SK-N-MC (cell line): ENCODE results near the gene DPP10.

Experiments used
- DNase-seq: peaks from one replicate; pipeline ENCODE4 v3.0.0-alpha.2; 2011; ENCODE audit warnings: low read depth, low spot score
- H3K27ac ChIP-seq: fragments of 200-600 bp; sonication (generic); 2 replicates; pipeline ENCODE4 v1.5.1; 2016; ENCODE audit warnings: mixed run types
- H3K36me3 ChIP-seq: fragments of 200-600 bp; sonication (generic); 2 replicates; pipeline ENCODE4 v1.6.1; 2017; ENCODE audit warnings: antibody characterized with exemption, low read length, mixed read lengths; ENCODE audit not compliant: insufficient read depth
- H3K4me3 ChIP-seq: fragments of 200-600 bp; sonication (generic); 2 replicates; pipeline ENCODE4 v1.5.1; 2016
- H3K9ac ChIP-seq: fragments of 200-600 bp; sonication (generic); 2 replicates; pipeline ENCODE4 v1.8.0; 2017; ENCODE audit warnings: mixed run types, mixed read lengths; ENCODE audit not compliant: insufficient read length
- H3K9me3 ChIP-seq: fragments of 200-600 bp; sonication (generic); 2 replicates; pipeline ENCODE4 v1.6.1; 2017; ENCODE audit warnings: low read depth, mild to moderate bottlenecking, antibody characterized with exemption, low read length, moderate library complexity, mixed read lengths
- EZH2 ChIP-seq: fragments of 200-600 bp; sonication (generic); IDR thresholded peaks from one replicate; pipeline ENCODE4 v1.6.1; 2017; ENCODE audit warnings: antibody characterized with exemption
- FOXP2 ChIP-seq: optimal IDR thresholded peaks from 2 replicates; pipeline ENCODE3; 2011; ENCODE audit warnings: mild to moderate bottlenecking, moderate library complexity; ENCODE audit not compliant: insufficient read depth; ENCODE audit errors: extremely low read length, control extremely low read depth
- POLR2AphosphoS5 ChIP-seq: IDR thresholded peaks from 2 replicates; pipeline ENCODE4 v1.6.1; 2012; ENCODE audit warnings: mild to moderate bottlenecking, low read depth, low read length, borderline replicate concordance

DPP10 gene

DNA sequence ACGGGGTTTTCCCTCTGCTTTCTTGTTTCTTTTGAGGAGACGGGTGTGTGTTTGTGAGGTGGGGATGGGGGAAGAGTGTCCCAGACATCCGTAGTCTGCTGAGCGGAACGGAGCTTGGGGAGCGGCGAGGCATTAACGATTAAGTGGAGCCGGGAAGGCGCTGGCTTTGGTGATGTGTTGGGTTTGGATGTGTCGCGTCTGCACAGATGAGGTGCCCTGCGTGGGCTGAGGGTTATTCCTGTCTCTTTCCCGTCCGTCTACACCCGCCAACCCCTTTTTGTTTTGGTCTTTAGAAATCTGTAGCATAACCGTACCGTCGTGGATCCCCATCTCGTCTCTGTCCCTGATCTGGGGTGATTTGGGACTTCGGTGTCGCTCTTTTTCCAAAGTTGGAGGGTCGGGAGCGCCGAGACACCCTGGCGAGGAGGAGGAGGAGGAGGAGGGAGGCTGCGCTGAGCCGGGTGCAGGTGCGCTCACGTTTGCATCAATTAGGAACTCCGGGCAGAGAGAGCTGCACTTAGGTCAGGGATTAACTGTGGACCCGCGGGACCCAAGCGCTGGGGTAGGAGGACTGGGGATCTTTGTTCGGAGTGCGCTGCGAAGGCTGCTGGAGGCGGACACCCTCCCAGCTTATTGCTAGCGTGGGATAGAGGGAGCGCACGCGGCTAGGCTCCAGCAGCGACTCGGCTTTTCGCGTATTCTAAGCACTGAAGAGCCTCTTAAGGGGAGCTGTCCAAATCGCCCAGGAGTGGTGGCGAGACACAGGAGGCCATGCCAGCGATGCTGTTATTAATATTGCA is 720.3 kb downstream of the DPP10 start:
- Histone ChIP-seq H3K9ac (no peak overlapping the region), H3K27ac (no peak overlapping the region), H3K36me3 (no peaks in the 10 kb centered on the region), H3K9me3 (no peaks in the 10 kb centered on the region), H3K4me3 (no peak overlapping the region)
- no peak for DNase-seq
- TF ChIP-seq POLR2AphosphoS5, result no peak
- no peak for TF ChIP-seq EZH2
- no peak for TF ChIP-seq FOXP2

DNA sequence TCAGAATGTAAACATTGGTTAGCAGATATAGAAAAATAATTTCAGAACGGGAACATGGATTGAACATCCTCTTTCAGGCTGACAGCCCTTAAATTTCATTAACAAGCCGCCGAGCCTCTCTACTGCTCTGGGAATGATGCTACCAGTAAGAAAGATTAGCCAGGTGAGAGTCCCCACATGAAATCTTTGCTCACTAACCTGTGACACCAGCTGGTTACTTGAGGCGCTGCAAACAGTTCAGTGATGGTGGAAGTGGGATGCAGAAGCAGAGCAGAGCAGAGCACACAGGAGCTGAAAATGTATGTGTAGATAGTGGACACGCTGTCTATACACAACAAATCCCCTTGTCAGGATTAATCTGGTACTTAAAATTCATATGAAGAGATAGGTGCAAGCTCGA is 721.1 kb downstream of the DPP10 start:
- TF ChIP-seq POLR2AphosphoS5, result no peak
- no peak for TF ChIP-seq EZH2
- no peak for TF ChIP-seq FOXP2
- Histone ChIP-seq H3K9me3 (no peaks in the 10 kb centered on the region), H3K36me3 (no peaks in the 10 kb centered on the region), H3K4me3 (no peak overlapping the region), H3K9ac (no peak overlapping the region), H3K27ac (no peak overlapping the region)
- DNase-seq, result no peak

- Histone ChIP-seq H3K9me3 (no peaks in the 10 kb centered on the region), H3K36me3 (no peaks in the 10 kb centered on the region), H3K27ac (no peak overlapping the region), H3K4me3 (no peak overlapping the region), H3K9ac (no peak overlapping the region)
- TF ChIP-seq FOXP2 (no peak), EZH2 (no peak), POLR2AphosphoS5 (no peak)
- peak; percentile 6 for DNase-seq
These were observed 723.2 kb downstream of the DPP10 start for GRCh38 chr2:115165529-115166109.

DNA sequence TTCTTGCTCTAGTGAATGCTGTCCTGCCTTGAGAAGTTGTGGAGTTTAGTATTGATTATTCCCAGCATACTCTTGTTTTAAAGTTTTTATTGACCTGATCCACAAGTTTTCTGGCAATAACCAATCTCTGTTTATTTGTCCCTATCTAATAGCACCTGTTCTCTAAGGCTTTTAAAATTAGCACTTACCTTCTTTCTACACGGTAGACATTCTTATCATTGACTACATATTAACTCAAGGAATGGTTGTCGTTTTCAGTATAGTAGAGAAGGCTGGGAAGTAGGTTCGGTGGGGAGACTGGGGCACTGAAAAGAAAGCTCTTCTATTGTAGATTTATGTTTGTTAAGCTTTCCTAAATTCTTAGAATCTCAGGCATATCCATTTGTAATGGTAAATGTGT is 726.0 kb downstream of the DPP10 start:
- Histone ChIP-seq H3K9me3 (no peaks in the 10 kb centered on the region), H3K27ac (no peak overlapping the region), H3K9ac (no peak overlapping the region), H3K36me3 (no peaks in the 10 kb centered on the region), H3K4me3 (no peak overlapping the region)
- no peak for DNase-seq
- no peak for TF ChIP-seq EZH2

- Histone ChIP-seq H3K36me3 (no peaks in the 10 kb centered on the region), H3K4me3 (no peak overlapping the region), H3K9ac (no peak overlapping the region), H3K27ac (no peak overlapping the region), H3K9me3 (no peaks in the 10 kb centered on the region)
- DNase-seq, result no peak
- TF ChIP-seq EZH2 (no peak), FOXP2 (no peak), POLR2AphosphoS5 (no peak)
These were observed 727.4 kb downstream of the DPP10 start for GRCh38 chr2:115169814-115170213.

DNA sequence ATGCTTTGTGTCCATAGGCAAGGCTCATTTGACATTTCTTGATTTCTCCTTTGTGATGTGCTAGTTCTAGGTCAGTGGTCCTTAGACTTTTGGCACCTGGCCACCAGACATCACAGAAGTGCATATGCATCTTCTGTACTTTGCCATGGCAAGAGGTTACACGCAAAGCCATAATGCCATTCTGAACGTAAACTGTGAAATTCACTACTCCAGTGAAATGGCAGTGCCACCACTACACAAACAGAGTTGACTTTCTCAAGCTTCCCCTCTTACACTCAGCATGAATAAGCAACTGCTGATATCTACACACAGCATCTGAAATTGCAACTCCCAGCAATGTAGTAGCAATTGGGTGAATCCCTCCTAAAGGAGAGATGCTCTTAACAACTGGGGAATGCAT is 729.3 kb downstream of the DPP10 start:
- Histone ChIP-seq H3K9me3 (no peaks in the 10 kb centered on the region), H3K36me3 (no peaks in the 10 kb centered on the region), H3K27ac (no peak overlapping the region), H3K4me3 (no peak overlapping the region), H3K9ac (no peak overlapping the region)
- no peak for DNase-seq
- no peak for TF ChIP-seq FOXP2

DNA sequence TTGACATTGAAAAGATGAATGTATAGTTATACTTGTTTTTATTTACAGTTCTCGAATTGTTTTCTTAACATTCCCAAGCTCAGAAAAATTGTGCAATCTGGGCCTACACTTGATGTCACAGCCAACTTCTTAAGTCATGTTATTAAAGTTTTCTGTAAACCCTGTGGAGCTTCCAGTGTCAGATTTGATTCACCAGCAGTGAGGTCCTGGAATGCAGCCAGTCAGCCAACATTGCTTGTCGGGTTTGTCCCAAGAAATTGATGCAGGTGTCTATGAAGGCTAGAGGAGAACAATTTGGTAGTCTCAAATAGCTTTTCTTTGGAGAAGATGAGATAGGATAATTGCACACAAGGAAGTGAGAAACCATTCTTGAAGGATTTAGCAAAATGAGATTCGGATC is 732.2 kb downstream of the DPP10 start:
- H3K9ac ChIP-seq, result no peak overlapping the region
- H3K36me3 ChIP-seq, result no peaks in the 10 kb centered on the region
- TF ChIP-seq FOXP2, result no peak
- TF ChIP-seq POLR2AphosphoS5, result no peak
- no peak for TF ChIP-seq EZH2
- H3K27ac ChIP-seq, result no peak overlapping the region
- DNase-seq, result no peak
- no peaks in the 10 kb centered on the region for H3K9me3 ChIP-seq
- no peak overlapping the region for H3K4me3 ChIP-seq

- no peaks in the 10 kb centered on the region for H3K9me3 ChIP-seq
- TF ChIP-seq POLR2AphosphoS5, result no peak
- TF ChIP-seq FOXP2, result no peak
- no peak for TF ChIP-seq EZH2
- H3K27ac ChIP-seq, result no peak overlapping the region
- no peak overlapping the region for H3K9ac ChIP-seq
- no peaks in the 10 kb centered on the region for H3K36me3 ChIP-seq
- no peak overlapping the region for H3K4me3 ChIP-seq
- no peak for DNase-seq
These were observed 740.7 kb downstream of the DPP10 start for GRCh38 chr2:115183144-115183543.

DNA sequence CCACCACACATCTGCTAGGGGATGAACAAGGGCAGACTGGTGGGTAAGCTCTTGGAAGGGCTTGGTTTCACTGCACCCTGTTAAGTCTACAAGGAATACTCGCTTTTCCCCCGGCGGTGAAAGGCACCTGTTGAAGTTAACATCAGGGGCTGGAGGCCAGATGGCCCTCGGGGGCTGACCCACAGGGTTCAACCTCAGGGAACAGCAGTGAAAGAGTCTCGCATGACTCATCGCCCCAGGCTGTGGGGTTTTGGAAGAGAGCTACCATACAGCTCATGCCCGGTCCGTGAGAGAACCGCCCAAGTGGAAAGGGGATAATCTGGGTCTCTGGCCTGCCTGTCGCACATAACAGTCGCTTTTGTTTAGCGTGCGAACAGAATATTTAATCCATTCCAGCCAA is 748.0 kb downstream of the DPP10 start:
- Histone ChIP-seq H3K27ac (no peak overlapping the region), H3K9ac (no peak overlapping the region), H3K4me3 (no peak overlapping the region), H3K36me3 (no peaks in the 10 kb centered on the region), H3K9me3 (no peaks in the 10 kb centered on the region)
- no peak for DNase-seq
- TF ChIP-seq POLR2AphosphoS5, result no peak
- no peak for TF ChIP-seq EZH2
- TF ChIP-seq FOXP2, result no peak
